Brain microvascular endothelial cell (primary cell): Measurements from ENCODE around the gene HECTD4.
A peak's percentile ranks its signal among the peaks of the same experiment; 100 is the strongest.
"Not testable (repeated sequence)": the region's sequence is repeated elsewhere in the genome, so short reads cannot be mapped to it uniquely, and the experiment has no call there.

Experiments used
- DNase-seq: peaks from one replicate; pipeline ENCODE4 v3.0.0-alpha.2; 2020
- H3K27ac ChIP-seq: fragments of 250-450 bp; sonication (Bioruptor Pico); 2 replicates; pipeline ENCODE4 v1.5.1; 2020; ENCODE audit warnings: mild to moderate bottlenecking, moderate library complexity
- H3K27me3 ChIP-seq: fragments of 250-450 bp; sonication (Bioruptor Pico); replicated peaks from 2 replicates; pipeline ENCODE4 v1.5.1; 2020; ENCODE audit warnings: mild to moderate bottlenecking
- H3K36me3 ChIP-seq: fragments of 250-450 bp; sonication (Bioruptor Pico); replicated peaks from 2 replicates; pipeline ENCODE4 v1.5.1; 2020; ENCODE audit warnings: mild to moderate bottlenecking
- H3K4me3 ChIP-seq: 2 replicates; pipeline ENCODE4 v1.5.1; 2011; ENCODE audit warnings: low read depth, mild to moderate bottlenecking, control low read depth, low read length, moderate library complexity
- in situ Hi-C: cut with HindIII; loops from 2 replicates; pipeline ENCODE4 v1.10.0; 2017; ENCODE audit warnings: low sequenced_read_pairs, low pct_ligation_motif_present
- TF ChIP-seq, protein P1 (sequence below): IDR thresholded peaks from 2 replicates; pipeline ENCODE4 v1.5.1; 2011; ENCODE audit warnings: low read depth, mild to moderate bottlenecking, moderate library complexity, low read length, control low read depth, inconsistent platforms; ENCODE audit errors: missing control alignments

Gene HECTD4

DNA sequence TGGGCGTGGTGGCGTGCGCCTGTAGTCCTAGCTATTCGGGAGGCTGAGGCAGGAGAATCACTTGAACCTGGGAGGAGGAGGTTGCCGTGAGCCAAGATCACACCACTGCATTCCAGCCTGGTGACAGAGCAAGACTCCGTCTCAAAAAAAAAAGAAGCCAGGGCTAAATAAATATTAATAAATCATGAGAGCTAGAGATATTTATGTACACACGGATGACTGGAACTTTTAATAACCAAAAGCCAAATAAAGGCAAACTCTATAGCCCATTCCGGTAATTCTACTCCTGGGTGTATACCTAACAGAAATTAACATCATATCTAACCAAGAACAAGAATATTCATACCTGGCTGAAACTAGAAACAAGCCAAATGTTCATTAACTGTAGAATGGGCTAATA lies 264.5 kb downstream of the HECTD4 start:
- peak; percentile 44 for DNase-seq
- no peaks in the 10 kb centered on the region for H3K36me3 ChIP-seq
- no peaks in the 10 kb centered on the region for H3K27me3 ChIP-seq
- no peak overlapping the region for H3K4me3 ChIP-seq
- TF ChIP-seq, protein P1, sequence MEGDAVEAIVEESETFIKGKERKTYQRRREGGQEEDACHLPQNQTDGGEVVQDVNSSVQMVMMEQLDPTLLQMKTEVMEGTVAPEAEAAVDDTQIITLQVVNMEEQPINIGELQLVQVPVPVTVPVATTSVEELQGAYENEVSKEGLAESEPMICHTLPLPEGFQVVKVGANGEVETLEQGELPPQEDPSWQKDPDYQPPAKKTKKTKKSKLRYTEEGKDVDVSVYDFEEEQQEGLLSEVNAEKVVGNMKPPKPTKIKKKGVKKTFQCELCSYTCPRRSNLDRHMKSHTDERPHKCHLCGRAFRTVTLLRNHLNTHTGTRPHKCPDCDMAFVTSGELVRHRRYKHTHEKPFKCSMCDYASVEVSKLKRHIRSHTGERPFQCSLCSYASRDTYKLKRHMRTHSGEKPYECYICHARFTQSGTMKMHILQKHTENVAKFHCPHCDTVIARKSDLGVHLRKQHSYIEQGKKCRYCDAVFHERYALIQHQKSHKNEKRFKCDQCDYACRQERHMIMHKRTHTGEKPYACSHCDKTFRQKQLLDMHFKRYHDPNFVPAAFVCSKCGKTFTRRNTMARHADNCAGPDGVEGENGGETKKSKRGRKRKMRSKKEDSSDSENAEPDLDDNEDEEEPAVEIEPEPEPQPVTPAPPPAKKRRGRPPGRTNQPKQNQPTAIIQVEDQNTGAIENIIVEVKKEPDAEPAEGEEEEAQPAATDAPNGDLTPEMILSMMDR: no peak
- in situ Hi-C loops: no loop called here
- peak overlapping the region; percentile 71 for H3K27ac ChIP-seq

DNA sequence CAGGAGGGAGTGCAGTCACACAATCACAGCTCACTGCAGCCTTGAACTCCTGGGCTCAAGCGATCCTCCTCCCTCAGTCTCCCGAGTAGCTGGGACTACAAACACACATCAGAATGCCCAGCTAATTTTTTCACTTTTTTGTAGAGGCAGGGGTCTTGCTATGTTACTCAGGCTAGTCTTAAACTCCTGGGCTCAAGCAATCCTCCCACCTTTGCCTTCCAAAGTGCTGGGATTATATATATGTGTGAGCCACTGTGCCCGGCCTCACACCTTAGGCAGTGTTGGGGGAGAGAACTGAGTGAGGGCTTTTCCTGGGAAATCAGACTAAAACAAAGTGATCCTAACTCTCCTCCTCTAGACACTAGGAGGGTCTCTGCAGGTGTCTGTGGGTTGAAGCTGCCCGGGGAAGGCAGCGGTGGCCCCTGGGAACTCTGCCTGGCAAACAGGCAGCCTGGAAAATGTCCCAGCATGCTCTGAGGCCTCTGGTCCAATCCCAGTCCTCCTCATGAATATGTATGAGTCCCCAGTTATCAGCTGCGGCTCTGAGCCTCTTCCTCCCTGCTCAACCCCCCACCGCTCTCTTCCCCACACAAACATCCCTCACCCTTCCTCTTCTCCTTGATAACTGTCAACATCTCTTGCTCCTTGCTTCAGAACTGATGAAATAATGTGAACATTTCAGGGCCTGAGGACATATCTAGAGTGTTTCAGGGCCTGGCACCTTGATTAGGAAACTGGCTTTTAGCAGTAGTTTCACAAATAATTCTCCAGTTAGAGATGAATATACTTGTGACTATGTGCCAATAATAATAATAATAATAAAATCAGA lies 265.8 kb downstream of the HECTD4 start:
- Histone ChIP-seq H3K36me3 (no peaks in the 10 kb centered on the region), H3K4me3 (peak overlapping the region; percentile 3), H3K27me3 (no peaks in the 10 kb centered on the region), H3K27ac (peak overlapping the region; percentile 71)
- in situ Hi-C loops: no loop called here
- DNase-seq: peak; percentile 87
- TF ChIP-seq, protein P1: no peak

DNA sequence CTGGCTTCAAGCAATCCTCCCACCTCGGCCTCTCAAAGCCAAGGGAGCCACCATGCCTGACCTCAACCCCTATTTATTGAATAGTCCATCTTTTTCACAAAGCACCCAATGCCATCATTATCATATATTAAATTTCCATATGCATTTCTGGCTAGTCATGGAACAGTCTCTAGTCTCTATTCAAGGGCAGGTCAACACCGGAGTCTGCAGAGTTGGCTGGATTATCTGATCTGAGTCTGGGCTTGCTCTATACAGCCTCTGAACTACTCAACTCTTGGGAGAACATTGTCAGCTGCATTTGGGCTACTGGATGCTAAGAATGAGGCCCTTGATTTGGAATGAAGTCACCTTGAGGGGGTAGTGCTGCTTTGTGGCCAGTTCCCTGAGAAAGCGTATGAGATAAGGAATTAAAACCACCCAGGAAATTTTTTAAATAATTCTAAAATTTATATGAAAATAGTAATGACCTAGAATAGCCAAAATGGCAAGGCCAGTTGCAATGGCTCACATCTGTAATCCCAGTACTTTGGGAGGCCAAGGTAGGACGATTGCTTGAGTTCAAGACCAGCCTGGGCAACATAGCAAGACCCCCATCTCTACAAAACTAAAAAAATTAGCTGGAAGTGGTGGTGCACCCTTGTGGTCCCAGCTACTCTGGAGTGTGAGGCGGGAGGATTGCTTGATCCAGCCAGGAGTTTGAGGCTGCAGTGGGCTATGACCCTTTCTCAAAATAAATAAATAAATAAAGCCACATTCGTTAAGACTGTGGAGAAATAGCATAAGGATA lies 266.8 kb downstream of the HECTD4 start:
- in situ Hi-C loops: no loop called here
- Histone ChIP-seq H3K36me3 (no peaks in the 10 kb centered on the region), H3K27ac (no peak overlapping the region), H3K27me3 (no peaks in the 10 kb centered on the region), H3K4me3 (no peak overlapping the region)
- TF ChIP-seq, protein P1: no peak
- no peak for DNase-seq

- no peaks in the 10 kb centered on the region for H3K27me3 ChIP-seq
- TF ChIP-seq, protein P1: no peak
- H3K4me3 ChIP-seq: no peak overlapping the region
- H3K36me3 ChIP-seq: no peaks in the 10 kb centered on the region
- H3K27ac ChIP-seq: no peak overlapping the region
- in situ Hi-C loops: no loop called here
- no peak for DNase-seq
These were observed 269.7 kb downstream of the HECTD4 start for GRCh38 chr12:112112409-112113133.

- H3K36me3 ChIP-seq: no peaks in the 10 kb centered on the region
- no peak overlapping the region for H3K4me3 ChIP-seq
- no peak overlapping the region for H3K27ac ChIP-seq
- TF ChIP-seq, protein P1: no peak
- no peaks in the 10 kb centered on the region for H3K27me3 ChIP-seq
- DNase-seq: no peak
- in situ Hi-C loops: no loop called here
These were observed 270.3 kb downstream of the HECTD4 start for GRCh38 chr12:112111931-112112330.

DNA sequence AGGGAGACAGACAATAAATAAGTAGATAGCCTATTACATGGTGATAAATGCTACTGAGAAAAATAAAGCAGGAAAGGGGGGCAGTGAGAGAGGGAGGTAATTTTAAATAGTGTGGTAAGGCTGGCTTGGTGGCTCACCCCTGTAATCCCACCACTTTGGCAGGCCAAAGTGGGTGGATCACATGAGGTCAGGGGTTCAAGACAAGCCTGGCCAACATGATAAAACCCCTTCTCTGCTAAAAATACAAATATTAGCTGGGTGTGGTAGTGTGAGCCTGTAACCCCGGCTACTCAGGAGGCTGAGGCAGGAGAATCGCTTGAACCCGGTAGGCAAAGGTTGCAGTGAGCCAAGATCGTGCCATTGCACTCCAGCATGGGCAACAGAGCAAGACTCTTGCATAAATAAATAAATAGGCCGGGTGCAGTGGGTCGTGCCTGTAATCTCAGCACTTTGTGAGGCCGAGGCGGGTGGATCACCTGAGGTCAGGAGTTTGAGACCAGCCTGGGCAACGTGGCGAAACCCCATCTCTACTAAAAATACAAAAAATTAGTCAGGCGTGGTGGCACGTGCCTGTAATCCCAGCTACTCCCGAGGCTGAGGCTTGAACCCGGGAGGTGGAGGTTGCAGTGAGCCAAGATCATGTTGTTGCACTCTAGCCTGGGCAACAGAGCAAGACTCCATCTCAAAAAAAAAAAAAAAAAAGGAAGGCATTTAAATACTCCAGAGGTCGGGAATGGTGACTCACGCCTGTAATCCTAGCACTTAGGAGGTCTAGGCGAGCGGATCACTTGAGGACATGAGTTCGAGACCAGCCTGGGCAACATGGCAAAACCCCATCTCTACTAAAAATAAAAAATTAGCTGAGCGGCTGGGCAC lies 271.2 kb downstream of the HECTD4 start:
- in situ Hi-C loops, DNase-seq, H3K27ac ChIP-seq, H3K36me3 ChIP-seq, H3K27me3 ChIP-seq, H3K4me3 ChIP-seq: not testable (repeated sequence)
